ENCODE results near the gene FXYD1.

DNA sequence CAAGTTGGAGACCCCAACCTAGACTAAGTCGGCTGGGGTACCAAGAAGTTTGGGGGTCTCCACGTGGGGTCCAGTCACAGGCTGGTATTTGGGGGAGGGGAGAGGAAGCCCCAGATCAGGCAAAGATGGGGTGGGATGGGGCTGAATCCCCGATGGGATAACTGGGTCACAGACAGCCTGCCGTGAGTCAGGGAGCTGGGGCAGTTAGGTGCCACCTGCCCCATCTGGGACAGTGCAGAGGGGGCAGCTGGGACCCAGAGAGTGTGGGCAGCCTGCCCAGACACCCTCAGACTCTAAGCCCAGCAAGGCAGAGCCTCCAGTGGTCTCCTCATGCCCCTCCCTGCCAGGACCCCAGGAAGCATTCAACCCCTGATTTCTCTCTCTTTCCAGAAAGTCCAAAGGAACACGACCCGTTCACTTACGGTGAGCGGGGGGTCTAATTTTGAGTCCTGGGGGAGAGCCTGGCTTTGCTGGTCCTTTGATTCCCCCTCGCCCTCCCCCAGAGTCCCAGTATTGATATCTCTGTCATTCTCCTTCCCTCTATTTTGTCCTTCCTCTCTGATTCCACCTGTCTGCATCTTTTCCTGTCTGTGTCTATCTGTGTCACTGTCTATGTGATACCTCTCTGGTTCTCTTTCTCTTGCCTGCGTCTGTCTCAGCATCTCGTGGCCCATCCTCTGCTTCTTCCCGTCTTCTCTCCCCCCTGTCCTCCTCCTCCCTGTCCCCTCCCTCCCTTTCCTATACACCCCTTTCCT is 1.8 kb downstream of the FXYD1 start:
- TF ChIP-seq, protein P1, sequence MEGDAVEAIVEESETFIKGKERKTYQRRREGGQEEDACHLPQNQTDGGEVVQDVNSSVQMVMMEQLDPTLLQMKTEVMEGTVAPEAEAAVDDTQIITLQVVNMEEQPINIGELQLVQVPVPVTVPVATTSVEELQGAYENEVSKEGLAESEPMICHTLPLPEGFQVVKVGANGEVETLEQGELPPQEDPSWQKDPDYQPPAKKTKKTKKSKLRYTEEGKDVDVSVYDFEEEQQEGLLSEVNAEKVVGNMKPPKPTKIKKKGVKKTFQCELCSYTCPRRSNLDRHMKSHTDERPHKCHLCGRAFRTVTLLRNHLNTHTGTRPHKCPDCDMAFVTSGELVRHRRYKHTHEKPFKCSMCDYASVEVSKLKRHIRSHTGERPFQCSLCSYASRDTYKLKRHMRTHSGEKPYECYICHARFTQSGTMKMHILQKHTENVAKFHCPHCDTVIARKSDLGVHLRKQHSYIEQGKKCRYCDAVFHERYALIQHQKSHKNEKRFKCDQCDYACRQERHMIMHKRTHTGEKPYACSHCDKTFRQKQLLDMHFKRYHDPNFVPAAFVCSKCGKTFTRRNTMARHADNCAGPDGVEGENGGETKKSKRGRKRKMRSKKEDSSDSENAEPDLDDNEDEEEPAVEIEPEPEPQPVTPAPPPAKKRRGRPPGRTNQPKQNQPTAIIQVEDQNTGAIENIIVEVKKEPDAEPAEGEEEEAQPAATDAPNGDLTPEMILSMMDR (conservative IDR thresholded peaks at IDR 0.05; ENCODE audit: low read length), result no peak
- TF ChIP-seq EZH2phosphoT487 (IDR thresholded peaks at IDR 0.05; ENCODE audit: borderline replicate concordance, low read depth, low read length), result no peak
